Smooth muscle cell (in vitro differentiated cells): Measurements from ENCODE around the gene PLXNB2. TPM values are rescaled to one million over a fixed set of nuclear protein-coding genes. Genes with fewer than 3 reads are reported as not detected.
A peak's percentile ranks its signal among the peaks of the same experiment; 100 is the strongest.

Source experiments
- DNase-seq: peaks from one replicate; lab custom pipeline; 2025; ENCODE audit not compliant: unreplicated experiment; lab: John Stamatoyannopoulos, UW
- H2AFZ ChIP-seq: fragments of 200-600 bp; sonication (generic); 2 replicates; pipeline ENCODE4 v1.6.0; 2016; ENCODE audit warnings: antibody characterized with exemption, low read depth, mild to moderate bottlenecking
- H3F3A ChIP-seq: fragments of 200-600 bp; sonication (generic); 2 replicates; pipeline ENCODE4 v1.6.0; 2017; ENCODE audit warnings: antibody characterized with exemption, low read depth
- H3K27ac ChIP-seq: fragments of 200-600 bp; sonication (generic); 2 replicates; pipeline ENCODE4 v1.5.1; 2016; ENCODE audit warnings: low read depth, mild to moderate bottlenecking
- H3K27me3 ChIP-seq: fragments of 200-600 bp; sonication (generic); 2 replicates; pipeline ENCODE4 v1.6.1; 2016; ENCODE audit warnings: low read depth, mild to moderate bottlenecking
- H3K36me3 ChIP-seq: fragments of 200-600 bp; sonication (generic); 2 replicates; pipeline ENCODE4 v1.5.1; 2016; ENCODE audit warnings: low read depth
- H3K4me1 ChIP-seq: fragments of 200-600 bp; sonication (generic); 2 replicates; pipeline ENCODE4 v1.5.1; 2016; ENCODE audit warnings: low read depth
- H3K4me2 ChIP-seq: fragments of 200-600 bp; sonication (generic); 2 replicates; pipeline ENCODE4 v1.6.0; 2016; ENCODE audit warnings: mild to moderate bottlenecking
- H3K4me3 ChIP-seq: fragments of 200-600 bp; sonication (generic); 2 replicates; pipeline ENCODE4 v1.5.1; 2016; ENCODE audit warnings: mild to moderate bottlenecking
- H3K79me2 ChIP-seq: fragments of 200-600 bp; sonication (generic); 2 replicates; pipeline ENCODE4 v1.6.0; 2016; ENCODE audit warnings: low read depth, mild to moderate bottlenecking
- H3K9ac ChIP-seq: fragments of 200-600 bp; sonication (generic); 2 replicates; pipeline ENCODE4 v1.6.0; 2016; ENCODE audit warnings: low read depth
- H3K9me3 ChIP-seq: fragments of 200-600 bp; sonication (generic); replicated peaks from 2 replicates; pipeline ENCODE4 v1.5.1; 2016; ENCODE audit warnings: low read depth
- H4K20me1 ChIP-seq: fragments of 200-600 bp; sonication (generic); 2 replicates; pipeline ENCODE4 v1.6.0; 2016; ENCODE audit warnings: low read depth
- WGBS: methylation state at CpG from one replicate; pipeline ENCODE4 v1.1.7; 2016; ENCODE audit warnings: low lambda C conversion rate; 5-methylcytosine and 5-hydroxymethylcytosine counted together
- polyA plus RNA-seq: library from polyadenylated mRNA; unstranded; fragments of >200 nt; fragmentation: Nextera tagmentation; extraction: Ambion mirVana; gene quantifications from 2 replicates; pipeline ENCODE4 v1.2.1, GENCODE V29; 2016
- total RNA-seq: library from RNA; depleted of rRNA; stranded (reverse); fragments of >200 nt; gene quantifications from 2 replicates; pipeline ENCODE4 v1.2.3, GENCODE V29; 2014
- TF ChIP-seq, protein P1 (sequence below): fragments of 200-600 bp; sonication (generic); IDR thresholded peaks from 2 replicates; pipeline ENCODE4 v1.5.1; 2017; ENCODE audit warnings: borderline replicate concordance, mild to moderate bottlenecking, antibody characterized with exemption; ENCODE audit not compliant: insufficient read depth, poor library complexity, severe bottlenecking

PLXNB2 gene
- total and polyA plus RNA-seq, 2 experiments from 2014 or later, result 195 to 210 TPM

- Histone ChIP-seq H3K4me3 (peak overlapping the region; percentile 70), H4K20me1 (peaks cover 7% of the 10 kb centered on the region), H3K79me2 (peaks cover 4% of the 10 kb centered on the region), H3K4me2 (peak overlapping the region; percentile 97), H3K9ac (no peak overlapping the region), H3K27me3 (no peaks in the 10 kb centered on the region), H3K9me3 (no peaks in the 10 kb centered on the region), H3K36me3 (no peaks in the 10 kb centered on the region), H2AFZ (no peak overlapping the region), H3F3A (peaks cover 26% of the 10 kb centered on the region), H3K27ac (no peak overlapping the region), H3K4me1 (peaks cover 9% of the 10 kb centered on the region)
- DNase-seq, result no peak
- 97% methylated on average over 26 of the region's 32 CpGs for WGBS
- TF ChIP-seq, protein P1, sequence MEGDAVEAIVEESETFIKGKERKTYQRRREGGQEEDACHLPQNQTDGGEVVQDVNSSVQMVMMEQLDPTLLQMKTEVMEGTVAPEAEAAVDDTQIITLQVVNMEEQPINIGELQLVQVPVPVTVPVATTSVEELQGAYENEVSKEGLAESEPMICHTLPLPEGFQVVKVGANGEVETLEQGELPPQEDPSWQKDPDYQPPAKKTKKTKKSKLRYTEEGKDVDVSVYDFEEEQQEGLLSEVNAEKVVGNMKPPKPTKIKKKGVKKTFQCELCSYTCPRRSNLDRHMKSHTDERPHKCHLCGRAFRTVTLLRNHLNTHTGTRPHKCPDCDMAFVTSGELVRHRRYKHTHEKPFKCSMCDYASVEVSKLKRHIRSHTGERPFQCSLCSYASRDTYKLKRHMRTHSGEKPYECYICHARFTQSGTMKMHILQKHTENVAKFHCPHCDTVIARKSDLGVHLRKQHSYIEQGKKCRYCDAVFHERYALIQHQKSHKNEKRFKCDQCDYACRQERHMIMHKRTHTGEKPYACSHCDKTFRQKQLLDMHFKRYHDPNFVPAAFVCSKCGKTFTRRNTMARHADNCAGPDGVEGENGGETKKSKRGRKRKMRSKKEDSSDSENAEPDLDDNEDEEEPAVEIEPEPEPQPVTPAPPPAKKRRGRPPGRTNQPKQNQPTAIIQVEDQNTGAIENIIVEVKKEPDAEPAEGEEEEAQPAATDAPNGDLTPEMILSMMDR, result no peak
These were observed 57.9 kb downstream of the PLXNB2 start for GRCh38 chr22:50249341-50250248.

DNA sequence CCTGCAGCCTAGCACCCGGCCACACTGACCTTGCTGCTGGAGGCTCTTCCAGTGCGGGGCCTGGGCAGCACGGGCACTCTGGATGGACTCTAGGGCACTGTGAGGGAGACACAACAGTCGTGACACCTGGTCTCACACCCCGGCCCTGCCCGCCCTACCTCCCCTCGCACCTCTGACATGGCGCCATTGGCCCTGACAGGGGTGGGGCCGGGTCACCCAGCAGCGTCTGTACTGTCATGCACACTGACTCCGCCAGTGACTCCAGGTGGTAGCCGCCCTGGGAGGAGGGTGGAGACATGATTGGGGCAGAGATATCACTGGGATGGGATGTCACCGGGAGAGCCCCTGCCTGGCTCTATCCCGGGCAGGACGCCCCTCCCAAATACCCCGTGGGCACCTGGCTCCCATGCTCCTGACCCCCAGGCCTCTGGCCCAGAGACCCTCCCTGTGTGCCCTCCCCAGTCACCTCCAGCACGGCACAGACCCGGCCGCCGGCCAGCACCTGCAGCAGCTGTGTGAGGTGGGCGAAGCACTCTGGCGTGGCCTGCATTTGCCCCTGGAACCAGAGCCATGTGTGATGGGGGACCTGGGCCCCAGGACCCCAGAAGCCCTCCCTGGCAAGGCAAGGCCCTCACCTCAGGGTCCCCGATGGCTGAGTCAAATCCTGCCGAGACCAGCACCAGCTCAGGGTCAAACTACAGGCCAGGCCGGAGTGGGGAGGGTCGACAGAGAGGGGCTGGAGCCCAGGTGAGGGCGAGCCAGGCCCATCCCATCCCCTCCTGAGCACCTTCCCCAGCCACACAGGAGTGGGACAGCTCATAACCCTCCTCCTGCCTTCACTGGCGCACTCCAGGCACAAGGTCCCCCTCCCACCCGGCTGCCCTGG is 59.0 kb downstream of the PLXNB2 start:
- 98% methylated on average over 17 of the region's 29 CpGs for WGBS
- Histone ChIP-seq H3K79me2 (peaks cover 14% of the 10 kb centered on the region), H3K4me2 (no peak overlapping the region), H3K4me3 (no peak overlapping the region), H4K20me1 (peaks cover 13% of the 10 kb centered on the region), H3K9ac (no peak overlapping the region), H3K36me3 (no peaks in the 10 kb centered on the region), H3K27me3 (no peaks in the 10 kb centered on the region), H3K9me3 (no peaks in the 10 kb centered on the region), H2AFZ (no peak overlapping the region), H3K27ac (no peak overlapping the region), H3K4me1 (peaks cover 11% of the 10 kb centered on the region), H3F3A (peaks cover 26% of the 10 kb centered on the region)
- TF ChIP-seq, protein P1, result no peak
- no peak for DNase-seq

DNA sequence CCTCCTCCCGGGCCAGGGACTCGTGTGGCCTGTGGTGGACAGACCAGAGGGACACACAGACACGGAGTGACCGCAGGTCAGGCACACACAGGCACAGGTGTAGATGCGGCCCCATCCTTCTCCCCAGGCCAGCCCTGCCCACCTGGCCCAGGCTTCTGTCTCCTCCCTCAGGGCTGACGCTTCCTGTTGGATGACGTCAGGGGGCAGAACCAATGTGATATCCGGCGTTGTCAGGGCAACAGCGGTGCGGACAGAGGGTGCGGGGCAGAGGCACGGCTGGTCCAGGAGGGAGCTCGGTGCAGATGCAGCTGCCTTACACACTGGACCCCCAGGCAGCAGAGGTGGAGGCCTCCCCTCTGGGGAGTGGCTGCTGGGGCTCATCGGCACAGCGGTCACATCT is 59.7 kb downstream of the PLXNB2 start:
- 70% methylated on average over 14 of the region's 16 CpGs for WGBS
- DNase-seq, result no peak
- TF ChIP-seq, protein P1, result no peak
- Histone ChIP-seq H3K36me3 (no peaks in the 10 kb centered on the region), H3F3A (peaks cover 26% of the 10 kb centered on the region), H3K4me3 (no peak overlapping the region), H3K4me1 (peaks cover 16% of the 10 kb centered on the region), H2AFZ (no peak overlapping the region), H3K27ac (no peak overlapping the region), H4K20me1 (peaks cover 17% of the 10 kb centered on the region), H3K27me3 (no peaks in the 10 kb centered on the region), H3K9me3 (no peaks in the 10 kb centered on the region), H3K4me2 (no peak overlapping the region), H3K79me2 (peaks cover 21% of the 10 kb centered on the region), H3K9ac (no peak overlapping the region)
